ENCODE measurements around the gene CASQ1.

Gene CASQ1

DNA sequence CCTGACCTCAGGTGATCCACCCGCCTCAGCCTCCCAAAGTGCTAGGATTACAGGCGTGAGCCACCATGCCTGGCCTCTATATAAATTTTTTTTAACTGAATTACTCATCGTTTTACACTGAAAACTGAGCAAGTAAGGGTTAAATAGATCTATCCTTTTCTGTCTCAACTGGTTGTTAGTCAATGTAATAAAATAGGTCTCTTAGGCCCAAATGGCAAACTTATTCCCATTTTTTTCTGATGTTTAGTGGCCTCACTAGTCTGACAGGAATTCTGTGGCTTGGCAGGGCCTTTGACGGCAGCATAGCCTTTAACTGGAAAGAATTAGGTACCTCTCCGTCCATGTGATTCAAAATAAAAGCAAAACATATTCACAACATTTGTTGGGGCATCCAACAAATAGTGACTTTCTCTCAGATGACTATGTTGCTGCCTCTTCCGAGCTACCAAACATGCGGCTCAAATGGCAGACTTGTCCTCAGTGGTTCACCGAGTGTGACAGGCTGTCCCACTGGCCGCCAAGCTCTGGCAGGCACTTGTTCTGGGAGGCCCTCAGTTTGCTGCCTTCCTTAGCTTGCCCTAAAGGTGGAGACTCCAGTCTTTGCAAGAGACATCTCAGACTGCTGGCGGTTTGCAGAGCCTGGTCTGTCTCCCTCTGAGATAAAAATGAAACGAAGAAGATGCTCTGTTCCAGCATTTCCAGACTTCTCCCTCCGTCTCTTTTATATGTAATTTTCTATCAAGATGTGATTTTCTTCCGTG lies 21.6 kb upstream of the CASQ1 start:
- DNase-seq (ENCODE audit: low read depth) = no peak

DNA sequence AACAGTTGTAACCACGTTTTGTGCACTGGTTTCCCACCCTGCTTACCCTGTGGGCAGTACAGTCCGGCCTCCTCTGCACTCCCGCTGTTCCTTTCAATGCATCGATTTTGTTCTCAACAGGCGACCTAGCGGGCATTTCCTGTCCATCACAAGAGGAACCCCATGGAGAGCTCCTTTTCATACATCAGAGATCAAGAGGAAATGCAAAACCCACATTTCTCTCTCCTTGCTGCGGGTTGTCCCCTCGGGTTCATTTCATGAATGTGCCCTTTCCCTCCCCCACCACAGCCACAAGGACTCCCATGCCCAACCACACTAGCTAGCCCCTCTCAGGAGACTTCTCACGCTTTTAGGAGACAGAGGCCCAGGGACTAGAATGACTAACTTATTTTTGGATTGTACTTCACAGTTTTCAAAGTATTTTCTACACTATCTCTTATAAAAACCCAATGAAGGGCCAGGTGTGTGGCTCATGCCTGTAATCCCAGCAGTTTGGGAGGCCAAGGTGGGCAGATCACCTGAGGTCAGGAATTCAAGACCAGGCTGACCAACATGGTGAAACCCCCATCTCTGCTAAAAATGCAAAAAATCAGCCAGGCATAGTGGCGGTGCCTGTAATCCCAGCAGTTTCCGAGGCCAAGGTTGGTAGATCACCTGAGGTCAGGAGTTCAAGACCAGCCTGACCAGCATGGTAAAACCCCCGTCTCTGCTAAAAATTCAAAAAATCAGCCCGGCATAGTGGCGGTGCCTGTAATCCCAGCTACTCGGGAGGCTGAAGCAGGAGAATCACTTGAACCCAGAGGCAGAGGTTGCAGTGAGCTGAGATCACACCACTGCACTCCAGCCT lies 20.6 kb upstream of the CASQ1 start:
- no peak for DNase-seq (ENCODE audit: low read depth)

GRCh38 chr1:160171354-160171753 lies 19.0 kb upstream of the CASQ1 start:
- DNase-seq (ENCODE audit: low read depth) = no peak

GRCh38 chr1:160171980-160172379 lies 18.4 kb upstream of the CASQ1 start:
- DNase-seq (ENCODE audit: low read depth) = no peak

DNA sequence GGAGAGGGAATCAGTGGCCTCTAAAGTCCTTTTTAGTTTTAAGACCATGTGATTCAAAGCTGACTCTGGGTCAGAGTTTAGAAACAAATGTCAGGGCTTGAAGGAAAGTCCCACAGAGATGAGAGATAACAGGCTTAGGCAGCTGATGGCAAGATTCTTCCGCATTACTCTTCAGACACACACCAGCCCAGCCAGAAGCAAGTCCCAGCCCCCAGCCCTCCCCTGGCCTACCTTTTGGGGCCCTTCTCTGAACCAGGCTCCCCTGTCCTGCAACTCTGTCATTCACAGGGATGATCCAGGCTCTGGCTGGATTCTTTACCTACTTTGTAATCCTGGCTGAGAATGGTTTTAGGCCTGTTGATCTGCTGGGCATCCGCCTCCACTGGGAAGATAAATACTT lies 13.1 kb upstream of the CASQ1 start:
- DNase-seq (ENCODE audit: low read depth) = no peak

DNA sequence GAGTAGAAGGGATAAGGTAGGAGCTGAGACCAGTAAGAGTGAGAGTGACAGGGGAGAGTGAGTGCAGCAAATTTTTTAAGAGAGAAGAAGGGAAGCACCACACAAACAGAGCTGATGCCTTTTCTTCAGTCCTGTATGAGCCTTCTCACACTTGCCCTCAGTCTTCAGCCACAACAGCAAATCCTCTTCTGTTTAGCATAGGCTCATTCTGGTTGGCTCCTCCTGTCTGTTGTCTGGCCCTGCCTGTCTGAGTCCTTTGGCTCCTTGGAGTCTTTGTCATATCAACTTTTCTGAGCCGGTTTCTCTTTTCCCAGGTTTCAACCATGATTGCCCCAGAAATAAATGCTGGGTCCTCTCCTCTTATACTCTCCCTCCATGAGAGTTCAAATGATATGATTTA lies 12.7 kb upstream of the CASQ1 start:
- no peak for DNase-seq (ENCODE audit: low read depth)

DNA sequence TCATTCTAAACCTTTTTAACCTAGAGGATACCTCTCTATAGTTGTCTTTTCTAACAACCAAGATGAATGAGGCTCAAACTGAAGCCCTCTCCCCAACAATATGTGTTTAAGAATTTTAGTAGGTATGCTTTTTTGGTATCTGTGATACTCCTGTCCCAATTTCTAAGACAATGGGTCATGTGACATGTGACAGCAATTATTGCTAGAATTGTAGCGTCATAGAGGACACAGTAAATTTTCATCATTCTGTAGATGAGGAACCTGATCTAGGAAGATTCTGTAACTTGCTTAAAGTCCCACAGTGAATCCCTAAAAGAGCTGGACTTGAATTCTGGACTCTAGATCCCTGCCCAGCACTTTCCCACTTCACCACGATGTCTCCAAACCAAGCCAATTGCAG lies 11.6 kb upstream of the CASQ1 start:
- DNase-seq (ENCODE audit: low read depth) = no peak

GRCh38 chr1:160179336-160179735 lies 11.0 kb upstream of the CASQ1 start:
- DNase-seq (ENCODE audit: low read depth) = no peak

DNA sequence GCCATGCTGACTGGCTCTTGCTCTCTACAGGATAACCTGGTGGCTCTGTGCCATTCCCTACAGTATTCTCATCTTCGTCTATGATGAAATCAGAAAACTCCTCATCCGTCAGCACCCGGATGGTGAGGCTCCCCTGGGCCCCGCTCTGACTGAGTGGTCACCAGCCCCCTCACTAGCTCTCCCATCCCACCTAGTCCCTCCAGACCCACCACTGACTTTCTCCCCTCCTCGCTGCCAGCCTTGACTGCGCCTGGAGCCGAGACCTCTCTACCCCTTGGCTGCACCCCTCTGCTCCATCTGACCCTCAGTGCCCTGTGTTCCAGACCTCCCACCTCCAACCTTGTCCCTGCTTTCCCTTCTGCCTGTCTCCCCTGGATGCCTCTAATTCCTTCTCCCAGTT lies 4.1 kb upstream of the CASQ1 start:
- no peak for DNase-seq (ENCODE audit: low read depth)

DNA sequence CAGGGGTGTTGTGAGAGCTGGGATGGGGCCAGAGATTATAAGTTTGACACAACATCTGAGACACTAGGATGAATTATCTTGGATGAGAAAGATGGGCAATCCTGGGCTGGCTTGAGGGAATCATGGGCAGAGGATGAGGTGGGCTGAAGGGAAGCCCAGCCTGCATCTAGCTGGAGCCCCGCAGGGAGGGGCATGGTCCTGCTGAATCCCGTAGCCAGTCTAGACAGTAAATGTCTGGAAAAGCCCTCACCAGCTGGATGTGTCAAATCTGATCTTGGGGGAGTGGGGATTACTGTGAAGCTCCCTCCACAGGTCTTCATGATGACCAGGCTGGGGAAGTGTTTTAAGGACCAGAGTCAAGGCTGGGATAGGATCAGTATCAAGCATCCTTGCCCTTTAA lies 3.6 kb upstream of the CASQ1 start:
- DNase-seq (ENCODE audit: low read depth) = no peak

DNA sequence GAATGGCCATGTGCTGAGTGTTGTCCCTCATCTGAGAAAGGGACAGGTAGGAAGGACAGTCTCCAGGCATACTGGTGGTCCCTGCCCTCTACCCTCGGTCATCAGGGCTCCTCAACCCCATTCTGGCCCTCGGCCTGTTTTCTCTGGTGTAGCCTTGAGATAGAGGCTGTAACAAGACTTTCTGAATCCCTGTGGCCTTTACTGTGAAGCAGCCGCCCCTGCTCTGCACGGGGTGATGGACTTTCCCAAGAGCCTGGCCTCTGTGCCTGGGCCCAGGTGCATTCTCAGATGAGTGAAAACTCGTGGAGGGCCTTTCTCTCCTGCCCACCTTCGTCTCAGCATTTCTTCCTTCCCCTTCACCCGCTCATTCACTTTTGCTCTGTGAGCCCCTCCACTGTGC lies 3.0 kb upstream of the CASQ1 start:
- DNase-seq (ENCODE audit: low read depth) = no peak

DNA sequence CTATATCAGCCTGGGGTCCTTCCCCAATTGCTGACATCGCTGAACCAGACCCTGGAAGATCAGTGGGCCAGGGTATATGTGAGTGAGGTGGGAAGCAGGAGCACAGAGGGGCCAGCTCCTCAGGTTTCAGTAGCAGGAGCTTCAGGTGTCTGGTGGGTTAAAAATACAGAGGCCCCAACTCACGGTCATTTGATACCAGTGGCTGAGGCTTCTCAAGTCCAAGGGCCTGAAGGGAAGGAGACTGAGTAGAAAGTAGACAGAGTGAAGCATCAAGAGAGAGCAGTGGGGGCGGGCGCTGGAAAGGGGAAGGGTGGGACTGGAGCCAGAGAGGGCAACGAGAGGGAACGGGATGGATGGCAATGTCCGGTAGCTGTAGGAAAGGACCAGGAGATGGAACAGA lies 2.0 kb upstream of the CASQ1 start:
- DNase-seq (ENCODE audit: low read depth) = no peak

- DNase-seq (ENCODE audit: low read depth) = no peak
Measured at GRCh38 chr1:160191756-160192155, 1.4 kb downstream of the CASQ1 start.

DNA sequence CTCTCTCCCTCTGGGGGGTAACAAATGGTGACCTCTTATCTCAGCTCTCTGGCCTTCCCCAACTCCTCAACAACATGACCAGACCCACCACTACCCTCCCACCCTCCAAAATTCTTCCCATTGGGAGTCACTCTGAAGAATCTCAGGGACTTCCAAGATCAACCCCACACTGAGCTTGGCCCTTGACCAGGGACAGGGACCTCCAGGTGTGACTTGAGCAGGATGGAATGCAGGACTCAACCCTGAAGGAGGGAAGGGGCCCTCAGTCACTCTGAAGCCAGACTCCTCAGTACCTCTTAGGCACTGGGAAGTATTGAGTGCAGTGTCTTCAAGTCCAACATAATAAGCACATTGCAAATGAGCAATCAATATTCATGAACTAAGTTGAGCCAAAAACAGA lies 1.9 kb downstream of the CASQ1 start:
- DNase-seq (ENCODE audit: low read depth) = no peak

GRCh38 chr1:160193091-160193819 lies 2.9 kb downstream of the CASQ1 start:
- peak; percentile 76 for DNase-seq (ENCODE audit: low read depth)

DNA sequence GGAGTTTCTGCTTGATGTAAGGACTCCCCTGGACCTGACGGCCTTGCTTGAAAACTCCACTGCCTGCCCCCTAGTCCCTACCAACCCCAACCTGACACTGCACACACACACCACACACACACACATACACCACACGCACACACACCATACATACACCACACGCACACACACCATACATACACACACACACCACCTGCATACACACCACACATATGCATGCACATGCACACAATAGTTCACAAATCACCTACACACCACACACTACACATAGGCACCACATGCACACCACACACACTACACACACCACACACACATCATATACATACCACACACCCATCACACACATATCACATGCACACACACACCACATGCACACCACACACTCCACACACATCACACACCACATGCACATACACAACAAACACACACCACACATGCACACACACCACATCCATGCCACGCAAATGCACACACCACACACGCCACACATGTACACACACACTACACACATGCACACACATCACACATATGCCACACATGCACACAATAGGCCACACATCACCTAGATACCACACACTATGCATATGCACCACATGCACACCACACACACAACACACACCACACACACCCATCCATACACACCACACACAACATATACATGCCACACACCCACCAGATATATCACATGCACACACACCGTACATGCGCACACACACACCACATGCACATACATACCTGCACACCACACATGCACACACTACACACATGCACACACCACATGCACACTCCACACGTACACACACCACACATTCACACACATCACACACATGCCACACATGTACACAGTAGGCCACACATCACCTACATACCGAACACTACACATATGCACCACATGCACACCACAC lies 3.7 kb downstream of the CASQ1 start:
- no peak for DNase-seq (ENCODE audit: low read depth)

DNA sequence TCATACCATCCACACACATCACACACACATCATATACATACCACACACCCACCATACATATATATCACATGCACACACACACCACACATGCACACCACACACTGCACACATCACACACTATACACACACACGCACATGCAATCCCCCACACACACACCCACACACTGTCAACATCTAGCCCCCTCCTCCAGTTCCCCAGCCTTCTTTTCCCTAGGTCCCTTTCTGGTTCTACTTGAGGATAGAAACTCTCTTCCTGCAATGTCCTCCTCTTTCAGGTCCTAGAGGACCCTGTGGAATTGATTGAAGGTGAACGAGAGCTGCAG lies 4.3 kb downstream of the CASQ1 start:
- DNase-seq (ENCODE audit: low read depth) = no peak

DNA sequence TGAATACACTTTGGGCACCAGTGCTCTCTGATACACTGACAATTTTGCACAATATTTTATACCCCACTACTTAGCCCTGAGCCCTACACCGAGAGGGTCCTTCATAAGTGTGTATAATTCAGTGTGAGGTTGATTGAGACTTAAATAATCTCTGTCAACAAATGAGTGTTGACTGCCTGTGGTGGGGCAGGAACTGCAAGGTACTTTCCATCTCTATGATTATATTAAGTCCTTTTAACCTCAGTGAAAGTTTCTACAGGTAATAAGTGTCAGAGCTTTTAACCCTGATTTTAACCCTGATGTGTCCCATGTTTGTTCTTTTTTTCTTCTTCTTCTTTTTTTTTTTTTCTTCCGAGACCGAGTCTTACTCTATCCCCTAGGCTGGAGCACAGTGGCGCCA lies 5.8 kb downstream of the CASQ1 start:
- no peak for DNase-seq (ENCODE audit: low read depth)

- no peak for DNase-seq (ENCODE audit: low read depth)
Measured at GRCh38 chr1:160197231-160197630, 6.9 kb downstream of the CASQ1 start.

DNA sequence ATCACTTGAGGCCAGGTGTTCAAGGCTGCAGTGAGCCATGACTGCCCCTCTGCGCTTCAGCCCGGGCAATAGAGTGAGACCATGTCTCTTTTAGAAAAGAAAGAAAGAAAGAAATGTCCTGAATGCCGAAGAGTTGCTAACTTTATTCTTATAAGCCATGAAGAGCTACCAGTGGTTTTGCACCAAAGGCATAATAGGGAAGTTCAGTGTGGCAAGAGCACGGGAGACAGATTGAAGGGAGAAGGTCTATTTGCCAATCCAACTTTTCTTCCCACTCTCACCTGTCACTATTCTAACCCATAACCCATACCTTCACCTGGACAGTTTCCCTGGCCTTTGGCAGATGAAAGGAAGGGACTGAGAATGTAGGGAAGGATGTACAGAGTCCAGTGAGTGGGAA lies 10.4 kb downstream of the CASQ1 start:
- no peak for DNase-seq (ENCODE audit: low read depth)

DNA sequence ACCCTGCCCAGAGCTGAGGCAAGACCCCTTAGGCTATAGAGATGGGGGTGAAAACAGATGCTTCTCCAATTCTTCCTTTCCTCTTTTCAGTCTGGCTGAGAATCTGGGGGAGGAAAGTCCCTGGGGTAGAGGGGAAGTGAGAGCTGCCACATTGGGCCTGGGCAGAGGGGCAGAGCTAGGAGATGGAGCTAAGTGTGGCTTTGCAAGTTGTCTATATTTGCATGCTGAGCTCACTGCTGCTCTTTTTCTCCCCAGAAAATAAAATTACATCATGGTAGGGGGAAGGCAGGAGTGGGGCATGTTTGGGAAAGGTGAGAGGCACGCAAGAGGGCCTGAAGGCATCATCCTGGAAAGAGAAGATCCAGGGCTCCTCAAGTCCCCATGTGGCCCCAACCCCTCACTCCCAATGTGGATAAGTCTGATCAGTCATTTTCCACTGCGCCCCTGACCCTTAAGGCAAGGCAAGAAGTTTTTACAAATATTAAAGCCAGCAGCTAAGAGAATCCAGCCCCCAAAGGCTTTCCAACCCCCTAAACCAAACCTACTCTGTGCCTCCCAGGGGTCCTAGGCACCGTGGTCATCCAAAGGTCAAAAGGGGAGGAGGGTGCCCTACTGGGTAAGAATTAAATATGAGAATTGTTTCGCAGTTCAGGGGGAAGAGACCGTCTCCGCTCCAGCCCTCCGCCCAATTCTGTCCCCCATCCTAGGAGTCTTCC lies 14.3 kb downstream of the CASQ1 start:
- no peak for DNase-seq (ENCODE audit: low read depth)
